ENCODE measurements around the gene TTLL6. TPM values are rescaled to one million over a fixed set of nuclear protein-coding genes. Genes with fewer than 3 reads are reported as not detected.

Gene TTLL6
- total and polyA plus RNA-seq, 8 donors: 0.48 to 11.0 (median 1.6) TPM; not detected in 4

DNA sequence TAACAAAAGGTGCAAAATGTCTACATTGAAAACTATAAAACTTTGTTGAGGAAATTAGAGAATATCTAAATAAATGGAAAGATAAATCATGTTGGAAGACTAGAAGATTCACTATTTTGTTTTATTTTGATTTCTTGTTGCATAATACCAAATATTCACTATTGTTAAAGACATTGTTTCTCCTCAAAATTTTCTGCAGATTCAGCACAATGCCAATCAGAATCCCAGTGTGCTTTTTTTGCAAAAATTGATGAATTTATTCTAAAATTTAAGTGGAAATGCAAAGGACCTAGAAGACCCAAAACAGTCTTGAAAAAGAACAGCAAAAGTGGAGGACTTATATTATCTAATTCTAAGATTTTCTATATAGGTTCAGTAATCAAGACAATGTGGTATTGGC is 40.4 kb downstream of the TTLL6 start:
- Histone ChIP-seq H3K4me1 (no peaks in the 10 kb centered on the region), H3K27me3 (peaks cover 0 to 62% (median 5%) of the 10 kb centered on the region in 3 donors), H3K36me3 (no peaks in the 10 kb centered on the region), H3K9me3 (no peaks in the 10 kb centered on the region), H3K4me3 (no peak overlapping the region), H3K27ac (no peak overlapping the region)
- intact Hi-C loops (cut with DNase I; ENCODE audit: low total_unique reads): no loop called here
- no peak for TF ChIP-seq POLR2A (IDR thresholded peaks at IDR 0.05)
- no peak for TF ChIP-seq POLR2AphosphoS5 (IDR thresholded peaks at IDR 0.05)
- TF ChIP-seq, protein P1, sequence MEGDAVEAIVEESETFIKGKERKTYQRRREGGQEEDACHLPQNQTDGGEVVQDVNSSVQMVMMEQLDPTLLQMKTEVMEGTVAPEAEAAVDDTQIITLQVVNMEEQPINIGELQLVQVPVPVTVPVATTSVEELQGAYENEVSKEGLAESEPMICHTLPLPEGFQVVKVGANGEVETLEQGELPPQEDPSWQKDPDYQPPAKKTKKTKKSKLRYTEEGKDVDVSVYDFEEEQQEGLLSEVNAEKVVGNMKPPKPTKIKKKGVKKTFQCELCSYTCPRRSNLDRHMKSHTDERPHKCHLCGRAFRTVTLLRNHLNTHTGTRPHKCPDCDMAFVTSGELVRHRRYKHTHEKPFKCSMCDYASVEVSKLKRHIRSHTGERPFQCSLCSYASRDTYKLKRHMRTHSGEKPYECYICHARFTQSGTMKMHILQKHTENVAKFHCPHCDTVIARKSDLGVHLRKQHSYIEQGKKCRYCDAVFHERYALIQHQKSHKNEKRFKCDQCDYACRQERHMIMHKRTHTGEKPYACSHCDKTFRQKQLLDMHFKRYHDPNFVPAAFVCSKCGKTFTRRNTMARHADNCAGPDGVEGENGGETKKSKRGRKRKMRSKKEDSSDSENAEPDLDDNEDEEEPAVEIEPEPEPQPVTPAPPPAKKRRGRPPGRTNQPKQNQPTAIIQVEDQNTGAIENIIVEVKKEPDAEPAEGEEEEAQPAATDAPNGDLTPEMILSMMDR (IDR thresholded peaks at IDR 0.05): no peak
- no peak for TF ChIP-seq EP300 (IDR thresholded peaks at IDR 0.05)
- no peak for DNase-seq

- H3K27ac ChIP-seq: no peak overlapping the region
- no peaks in the 10 kb centered on the region for H3K4me1 ChIP-seq
- H3K9me3 ChIP-seq: no peaks in the 10 kb centered on the region
- H3K36me3 ChIP-seq: no peaks in the 10 kb centered on the region
- H3K27me3 ChIP-seq: peaks cover 0 to 64% (median 5%) of the 10 kb centered on the region in 3 donors
- 75 to 87% (median 82%) methylated on average over 3 of the region's 3 CpGs for WGBS, 5 donors
- intact Hi-C loops (cut with DNase I; ENCODE audit: low total_unique reads): no loop called here
- no peak for TF ChIP-seq POLR2A (IDR thresholded peaks at IDR 0.05)
- TF ChIP-seq POLR2AphosphoS5 (IDR thresholded peaks at IDR 0.05): no peak
- no peak for TF ChIP-seq EP300 (IDR thresholded peaks at IDR 0.05)
- TF ChIP-seq, protein P1 (IDR thresholded peaks at IDR 0.05): no peak
- DNase-seq: no peak
- H3K4me3 ChIP-seq: no peak overlapping the region
Measured at GRCh38 chr17:48773245-48773644, 43.8 kb downstream of the TTLL6 start.

DNA sequence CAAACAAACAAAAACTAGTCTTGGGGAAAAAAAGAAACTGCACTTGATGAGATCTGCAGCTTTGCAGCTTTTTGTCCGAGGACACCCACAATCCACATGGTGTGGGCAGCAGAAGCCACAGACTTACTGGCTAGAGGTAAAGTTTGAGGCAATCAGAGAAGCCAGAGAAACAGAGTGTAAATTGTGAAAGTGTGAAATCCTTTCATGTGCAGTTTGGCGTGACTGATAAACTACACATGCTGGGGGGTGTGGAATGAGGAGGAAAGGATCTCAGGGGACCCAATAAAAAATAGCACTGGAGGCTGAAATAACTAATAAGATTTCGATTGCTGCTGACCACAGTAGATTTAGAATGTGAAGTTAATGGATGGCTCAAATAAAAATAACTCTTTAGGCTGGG is 46.1 kb downstream of the TTLL6 start:
- no peaks in the 10 kb centered on the region for H3K36me3 ChIP-seq
- DNase-seq: no peak
- H3K27me3 ChIP-seq: peaks cover 0 to 59% (median 5%) of the 10 kb centered on the region in 3 donors
- 50 to 62% (median 60%) methylated on average over 3 of the region's 3 CpGs for WGBS, 5 donors
- no peaks in the 10 kb centered on the region for H3K4me1 ChIP-seq
- intact Hi-C loops (cut with DNase I; ENCODE audit: low total_unique reads): no loop called here
- TF ChIP-seq EP300 (IDR thresholded peaks at IDR 0.05) (no peak), POLR2A (IDR thresholded peaks at IDR 0.05) (no peak), POLR2AphosphoS5 (IDR thresholded peaks at IDR 0.05) (no peak)
- TF ChIP-seq, protein P1 (IDR thresholded peaks at IDR 0.05): no peak
- no peaks in the 10 kb centered on the region for H3K9me3 ChIP-seq
- no peak overlapping the region for H3K27ac ChIP-seq
- no peak overlapping the region for H3K4me3 ChIP-seq

- DNase-seq: no peak
- intact Hi-C loops (cut with DNase I; ENCODE audit: low total_unique reads): no loop called here
- Histone ChIP-seq H3K9me3 (no peaks in the 10 kb centered on the region), H3K27ac (no peak overlapping the region), H3K27me3 (peaks cover 0 to 67% (median 5%) of the 10 kb centered on the region in 3 donors), H3K4me1 (no peaks in the 10 kb centered on the region), H3K4me3 (no peak overlapping the region), H3K36me3 (no peaks in the 10 kb centered on the region)
- 83 to 92% (median 85%) methylated on average over 4 to 5 of the region's 5 CpGs for WGBS, 5 donors
- TF ChIP-seq EP300 (IDR thresholded peaks at IDR 0.05) (no peak), POLR2AphosphoS5 (IDR thresholded peaks at IDR 0.05) (no peak), POLR2A (IDR thresholded peaks at IDR 0.05) (no peak)
- TF ChIP-seq, protein P1 (IDR thresholded peaks at IDR 0.05): no peak
Measured at GRCh38 chr17:48769009-48769675, 47.9 kb downstream of the TTLL6 start.

All from stomach (tissue), 9 donors.